Lower leg skin (tissue), 4 donors: ENCODE measurements around the gene MCUB. TPM values are rescaled to one million over a fixed set of nuclear protein-coding genes. Genes with fewer than 3 reads are reported as not detected.

Source experiments
- DNase-seq, 2 donors: peaks; one replicate each; pipeline ENCODE4 v3.0.0-alpha.2; 2019; ENCODE audit warnings: low spot score in 2 of 2
- H3K4me3 ChIP-seq: fragments of 200-600 bp; sonication (generic); 2 replicates; pipeline ENCODE4 v1.5.1; 2017; ENCODE audit warnings: mild to moderate bottlenecking, low read depth; ENCODE audit not compliant: poor library complexity, severe bottlenecking
- CTCF ChIP-seq, 3 donors: fragments of 450-650 bp; IDR thresholded peaks; one replicate each; pipeline ENCODE4 v1.5.1; 2016; ENCODE audit warnings: antibody characterized with exemption in 3 of 3, mild to moderate bottlenecking in 3 of 3, moderate library complexity in 2 of 3
- POLR2A ChIP-seq, 2 donors: fragments of 450-650 bp; IDR thresholded peaks; one replicate each; pipeline ENCODE4 v1.6.1; 2016 to 2017; ENCODE audit warnings: antibody characterized with exemption in 2 of 2, mild to moderate bottlenecking in 1 of 2, moderate library complexity in 1 of 2
- WGBS, 2 donors: methylation state at CpG; one replicate each; pipeline ENCODE4 v1.1.5; 2018; 5-methylcytosine and 5-hydroxymethylcytosine counted together
- intact Hi-C: fragments of 100-400 bp; cut with DNase I; formaldehyde crosslinking; loops from one replicate; pipeline ENCODE4 v1.15.0; 2023; ENCODE audit warnings: low total_unique reads
- total RNA-seq, 4 donors: library from RNA; depleted of rRNA; stranded (reverse); fragments of >200 nt; gene quantifications; one replicate each; pipeline ENCODE4 v1.1.0, GENCODE V29; 2016

The MCUB gene
- total RNA-seq, 4 donors from 2014 or later: 11.8 to 84.9 (median 45.9) TPM

GRCh38 chr4:109559625-109559982 lies 442 bp upstream of the MCUB start:
- intact Hi-C loops: no loop called here
- no peak for TF ChIP-seq CTCF (IDR thresholded peaks at IDR 0.05)
- DNase-seq: peak in 1 of 2 donors; percentile 88
- peak overlapping the region; percentile 78 for H3K4me3 ChIP-seq
- WGBS, 2 donors: 2 to 4% methylated on average over 25 to 27 of the region's 27 CpGs

- TF ChIP-seq CTCF (IDR thresholded peaks at IDR 0.05): no peak
- no peak for TF ChIP-seq POLR2A (IDR thresholded peaks at IDR 0.05)
- DNase-seq: peak; percentile 28 to 89
- H3K4me3 ChIP-seq: peak overlapping the region; percentile 78
- WGBS, 2 donors: 0% methylated on average over 25 to 29 of the region's 29 CpGs
- intact Hi-C loops: no loop called here
Observed at GRCh38 chr4:109560687-109561461, 828 bp downstream of the MCUB start.

- intact Hi-C loops: no loop called here
- no peak for DNase-seq
- no peak overlapping the region for H3K4me3 ChIP-seq
- TF ChIP-seq POLR2A (IDR thresholded peaks at IDR 0.05) (no peak), CTCF (IDR thresholded peaks at IDR 0.05) (no peak)
- WGBS, 2 donors: 74 to 82% methylated on average over 6 of the region's 6 CpGs
Observed at GRCh38 chr4:109562457-109563239, 2.6 kb downstream of the MCUB start.

- no peak overlapping the region for H3K4me3 ChIP-seq
- no peak for TF ChIP-seq CTCF (IDR thresholded peaks at IDR 0.05)
- no peak for TF ChIP-seq POLR2A (IDR thresholded peaks at IDR 0.05)
- 98% methylated on average over 3 of the region's 3 CpGs for WGBS, 2 donors
- DNase-seq: no peak
- intact Hi-C loops: no loop called here
Observed at GRCh38 chr4:109571494-109571893, 11.4 kb downstream of the MCUB start.

- WGBS, 2 donors: 90 to 94% methylated on average over 3 of the region's 3 CpGs
- H3K4me3 ChIP-seq: no peak overlapping the region
- intact Hi-C loops: no loop called here
- TF ChIP-seq CTCF (IDR thresholded peaks at IDR 0.05): no peak
- TF ChIP-seq POLR2A (IDR thresholded peaks at IDR 0.05): no peak
- no peak for DNase-seq
Observed at GRCh38 chr4:109572154-109572553, 12.1 kb downstream of the MCUB start.
